HCT116 (cell line): ENCODE data around the gene STAC2. TPM values are rescaled to one million over a fixed set of nuclear protein-coding genes. Genes with fewer than 3 reads are reported as not detected.

Source experiments
- ATAC-seq: fragments of 200-7000 bp; cut with Tn5 transposase; 2 replicates; pipeline ENCODE4 v1.9.1; 2020; ENCODE audit warnings: mild to moderate bottlenecking, moderate library complexity
- BruUV-seq: library from RNA; stranded (reverse); fragments of 400-500 nt; replicated peaks from 2 replicates; lab custom pipeline; 2021; lab: Mats Ljungman, UMichigan
- CTCF ChIA-PET: fragments of 300-600 bp; sonication (Branson Sonifier 250); formaldehyde crosslinking; loops from one replicate; lab custom pipeline; 2021; ENCODE audit warnings: antibody characterized with exemption; lab: Charles Lee
- POLR2A ChIA-PET: fragments of 300-600, 350-600 bp; sonication (Branson Sonifier 250); formaldehyde crosslinking; loops from one replicate; lab custom pipeline; 2021; ENCODE audit warnings: antibody characterized with exemption; lab: Charles Lee
- RAD21 ChIA-PET, 2 experiments: fragments of 300-600 bp; sonication (Branson Sonifier 250); formaldehyde crosslinking; loops; one replicate each; lab custom pipeline; 2023; ENCODE audit warnings: low total read pairs in 2 of 2; ENCODE audit not compliant: uncharacterized antibody in 2 of 2, unreplicated experiment in 2 of 2, low non-redundant PET in 1 of 2; lab: Charles Lee
- DNase-seq: peaks from one replicate; pipeline ENCODE4 v3.0.0-alpha.2; 2010; ENCODE audit warnings: low read depth, low spot score
- H2AFZ ChIP-seq: fragments of 200-600 bp; shearing (Covaris generic), sonication (generic); 2 replicates; pipeline ENCODE4 v1.6.1; 2017; ENCODE audit warnings: low read depth, mixed run types, mixed read lengths, antibody characterized with exemption, low read length; ENCODE audit not compliant: poor library complexity, severe bottlenecking
- H3K27ac ChIP-seq: 2 replicates; pipeline ENCODE4 v1.5.1; 2012; ENCODE audit warnings: low read depth, low read length
- H3K27me3 ChIP-seq: fragments of 200-600 bp; sonication (generic); 2 replicates; pipeline ENCODE4 v1.6.1; 2016; ENCODE audit warnings: mixed run types, low read length, mixed read lengths; ENCODE audit not compliant: insufficient read depth
- H3K36me3 ChIP-seq, 2 experiments: fragments of 200-500 bp in 1 of 2; fragments of 200-600 bp in 1 of 2; sonication (Bioruptor generic) in 1 of 2; sonication (generic) in 1 of 2; 2 replicates each; pipeline versions ENCODE4 v1.5.1 to v1.6.1; 2014 to 2016; ENCODE audit warnings: low read length in 2 of 2, inconsistent platforms in 1 of 2, mixed read lengths in 1 of 2, mixed run types in 1 of 2; ENCODE audit not compliant: insufficient read depth in 2 of 2, control insufficient read depth in 1 of 2
- H3K4me1 ChIP-seq, 2 experiments: fragments of 200-600 bp in 1 of 2; sonication (generic) in 1 of 2; 2 replicates each; pipeline versions ENCODE4 v1.5.1 to v1.6.1; 2012 to 2017; ENCODE audit warnings: low read length in 2 of 2, inconsistent platforms in 1 of 2, mild to moderate bottlenecking in 1 of 2, mixed read lengths in 1 of 2, mixed run types in 1 of 2, moderate library complexity in 1 of 2; ENCODE audit not compliant: insufficient read depth in 2 of 2, control insufficient read depth in 1 of 2
- H3K4me2 ChIP-seq: fragments of 200-600 bp; sonication (generic); 2 replicates; pipeline ENCODE4 v1.6.1; 2017; ENCODE audit warnings: mixed run types, low read length, mixed read lengths
- H3K4me3 ChIP-seq, 2 experiments: fragments of 200-600 bp in 1 of 2; sonication (generic) in 1 of 2; replicated peaks in 1 of 2; 2 replicates each; pipeline ENCODE4 v1.5.1; 2011 to 2016; ENCODE audit warnings: low read length in 2 of 2, control low read depth in 1 of 2, low read depth in 1 of 2, mild to moderate bottlenecking in 1 of 2, mixed read lengths in 1 of 2, mixed run types in 1 of 2
- H3K79me2 ChIP-seq: fragments of 200-600 bp; sonication (generic); 2 replicates; pipeline ENCODE4 v1.6.1; 2017; ENCODE audit warnings: mild to moderate bottlenecking, mixed run types, low read length, moderate library complexity, mixed read lengths; ENCODE audit not compliant: insufficient read depth
- H3K9ac ChIP-seq: fragments of 200-600 bp; sonication (generic); 2 replicates; pipeline ENCODE4 v1.6.1; 2016; ENCODE audit warnings: low read length, mixed read lengths
- H3K9me2 ChIP-seq: fragments of 200-600 bp; sonication (generic), shearing (Covaris generic); 2 replicates; pipeline ENCODE4 v1.6.1; 2017; ENCODE audit warnings: mixed run types, mild to moderate bottlenecking, moderate library complexity; ENCODE audit not compliant: insufficient read depth
- H3K9me3 ChIP-seq, 2 experiments: fragments of 200-500 bp in 1 of 2; fragments of 200-600 bp in 1 of 2; sonication (Bioruptor generic) in 1 of 2; sonication (generic) in 1 of 2; 2 replicates each; pipeline ENCODE4 v1.6.1; 2014 to 2017; ENCODE audit warnings: low read length in 2 of 2, mixed read lengths in 2 of 2, inconsistent platforms in 1 of 2, low read depth in 1 of 2, mild to moderate bottlenecking in 1 of 2, mixed run types in 1 of 2, moderate library complexity in 1 of 2; ENCODE audit not compliant: control insufficient read depth in 1 of 2, insufficient read depth in 1 of 2
- H4K20me1 ChIP-seq: fragments of 200-600 bp; sonication (generic), shearing (Covaris generic); 2 replicates; pipeline ENCODE4 v1.6.1; 2017; ENCODE audit warnings: mixed run types, mild to moderate bottlenecking, moderate library complexity; ENCODE audit not compliant: insufficient read depth
- ATF3 ChIP-seq: IDR thresholded peaks from 2 replicates; pipeline ENCODE4 v1.6.1; 2012
- CBX3 ChIP-seq: IDR thresholded peaks from 2 replicates; pipeline ENCODE4 v1.6.1; 2012; ENCODE audit warnings: low read depth
- CEBPB ChIP-seq: IDR thresholded peaks from 2 replicates; pipeline ENCODE4 v1.6.1; 2012; ENCODE audit warnings: low read depth
- CTCF ChIP-seq, 3 experiments: fragments of 200-600 bp in 1 of 3; sonication (generic) in 1 of 3; IDR thresholded peaks in 2 of 3; conservative IDR thresholded peaks in 1 of 3; 2 replicates each; pipeline ENCODE4 v1.5.1; 2012 to 2017; ENCODE audit warnings: low read depth in 2 of 3, low read length in 2 of 3, antibody characterized with exemption in 1 of 3, borderline replicate concordance in 1 of 3, control low read depth in 1 of 3, mild to moderate bottlenecking in 1 of 3, mixed read lengths in 1 of 3, mixed run types in 1 of 3, moderate library complexity in 1 of 3; ENCODE audit not compliant: insufficient read depth in 1 of 3
- ELF1 ChIP-seq: IDR thresholded peaks from 2 replicates; pipeline ENCODE4 v1.6.1; 2012; ENCODE audit warnings: low read depth, borderline replicate concordance
- EZH2 ChIP-seq: fragments of 200-600 bp; sonication (generic); IDR thresholded peaks from 2 replicates; pipeline ENCODE4 v1.6.1; 2017; ENCODE audit warnings: antibody characterized with exemption, mixed run types
- EZH2phosphoT487 ChIP-seq: fragments of 200-600 bp; IDR thresholded peaks from 2 replicates; pipeline ENCODE4 v1.6.1; 2018; ENCODE audit warnings: antibody characterized with exemption, borderline replicate concordance
- FOSL1 ChIP-seq: IDR thresholded peaks from 2 replicates; pipeline ENCODE4 v1.6.1; 2012; ENCODE audit warnings: low read depth
- JUND ChIP-seq: IDR thresholded peaks from 2 replicates; pipeline ENCODE4 v1.6.1; 2012
- POLR2AphosphoS5 ChIP-seq: IDR thresholded peaks from 2 replicates; pipeline ENCODE4 v1.6.1; 2011; ENCODE audit warnings: mild to moderate bottlenecking, low read depth, low read length, moderate library complexity
- RAD21 ChIP-seq: IDR thresholded peaks from 2 replicates; pipeline ENCODE4 v1.6.1; 2012; ENCODE audit warnings: low read depth, mild to moderate bottlenecking
- REST ChIP-seq: IDR thresholded peaks from 2 replicates; pipeline ENCODE4 v1.6.1; 2012; ENCODE audit warnings: low read depth
- SP1 ChIP-seq: IDR thresholded peaks from 2 replicates; pipeline ENCODE4 v1.6.1; 2012; ENCODE audit warnings: low read depth
- SRF ChIP-seq: IDR thresholded peaks from 2 replicates; pipeline ENCODE4 v1.6.1; 2012; ENCODE audit warnings: low read depth
- TCF7L2 ChIP-seq: IDR thresholded peaks from 2 replicates; pipeline ENCODE4 v1.7.0; 2011; ENCODE audit warnings: borderline replicate concordance, inconsistent platforms; ENCODE audit not compliant: insufficient read depth, insufficient read length; ENCODE audit errors: extremely low read depth
- YY1 ChIP-seq: IDR thresholded peaks from 2 replicates; pipeline ENCODE4 v1.6.1; 2011; ENCODE audit warnings: low read length, low read depth, moderate library complexity, mild to moderate bottlenecking; ENCODE audit not compliant: insufficient replicate concordance; ENCODE audit errors: extremely low read depth
- ZBTB33 ChIP-seq: IDR thresholded peaks from 2 replicates; pipeline ENCODE4 v1.6.1; 2011; ENCODE audit warnings: mild to moderate bottlenecking, low read length, moderate library complexity; ENCODE audit not compliant: insufficient replicate concordance; ENCODE audit errors: extremely low read depth
- ZNF274 ChIP-seq: fragments of 200-500 bp; sonication (Bioruptor generic); IDR thresholded peaks from 2 replicates; pipeline ENCODE4 v1.6.1; 2014; ENCODE audit warnings: mild to moderate bottlenecking, low read depth, low read length, inconsistent platforms
- intact Hi-C: fragments of 100-400 bp; cut with micrococcal nuclease; formaldehyde crosslinking; loops from 2 replicates; pipeline ENCODE4 v1.10.0; 2022
- total RNA-seq: library from RNA; stranded (reverse); gene quantifications from one replicate; pipeline ENCODE4 v1.2.1, GENCODE V29; 2021; ENCODE audit not compliant: unreplicated experiment

Gene STAC2
- total RNA-seq, 1 experiment from 2014 or later = not detected

- TF ChIP-seq TCF7L2 = no peak
- TF ChIP-seq RAD21 = no peak
- no peak for TF ChIP-seq ZNF274
- TF ChIP-seq EZH2 = no peak
- TF ChIP-seq ELF1 = no peak
- TF ChIP-seq POLR2AphosphoS5 = no peak
- TF ChIP-seq, all 23 proteins: peak for 0
Measured at GRCh38 chr17:39193346-39193745, 32.4 kb downstream of the STAC2 start (continued).

- no peak for TF ChIP-seq SP1
- no peak for TF ChIP-seq ZBTB33
- no peak for TF ChIP-seq JUND
- no peak for TF ChIP-seq TCF7L2
- no peak for TF ChIP-seq EZH2
- no peak for TF ChIP-seq CTCF (IDR thresholded peaks at IDR 0.05 in 2 of 3, conservative IDR thresholded peaks at IDR 0.05 in 1 of 3; ENCODE audit: borderline replicate concordance in 1 of 3, insufficient read depth in 1 of 3, low read depth in 2 of 3, low read length in 2 of 3)
- TF ChIP-seq FOSL1 = no peak
- TF ChIP-seq ATF3 = no peak
- TF ChIP-seq EZH2phosphoT487 = no peak
- TF ChIP-seq YY1 = no peak
- TF ChIP-seq REST = no peak
- TF ChIP-seq CEBPB = no peak
- TF ChIP-seq POLR2AphosphoS5 = no peak
- TF ChIP-seq ZNF274 = no peak
- no peak for TF ChIP-seq CBX3
- TF ChIP-seq SRF = no peak
- no peak overlapping the region for H2AFZ ChIP-seq
- H3K36me3 ChIP-seq = peaks cover 4 to 5% of the 10 kb centered on the region in 2 experiments; a peak in 3 of 4 replicates
- CTCF ChIA-PET = no interaction called here
- peaks cover 12% of the 10 kb centered on the region; the same call in 1 of the 2 replicates for H3K79me2 ChIP-seq
- H3K9me2 ChIP-seq = no peaks in the 10 kb centered on the region
- BruUV-seq = no TSS peak
- H3K9ac ChIP-seq = no peak overlapping the region
- no peaks in the 10 kb centered on the region for H3K27me3 ChIP-seq
- POLR2A ChIA-PET = no interaction called here
- RAD21 ChIA-PET = no interaction called here
- ATAC-seq (no peak), DNase-seq (no peak)
- intact Hi-C loops = no loop called here
- peaks cover 10 to 18% of the 10 kb centered on the region in 2 experiments for H3K4me1 ChIP-seq
- H3K9me3 ChIP-seq = no peaks in the 10 kb centered on the region
- H3K4me3 ChIP-seq = no peak overlapping the region
- no peak overlapping the region for H3K4me2 ChIP-seq
- no peaks in the 10 kb centered on the region for H4K20me1 ChIP-seq
- H3K27ac ChIP-seq = no peak overlapping the region
Measured at GRCh38 chr17:39192901-39193300, 32.8 kb downstream of the STAC2 start.
